MM.1S (cell line): ENCODE results near the gene SOWAHB.

ENCODE experiments used
- DNase-seq: peaks from one replicate; pipeline ENCODE4 v3.0.0-alpha.2; 2015
- H2AFZ ChIP-seq: fragments of 300-600 bp; sonication (generic); 2 replicates; pipeline ENCODE4 v1.6.0; 2016; ENCODE audit warnings: antibody characterized with exemption, low read length
- H3F3A ChIP-seq: fragments of 300-600 bp; sonication (generic); 2 replicates; pipeline ENCODE4 v1.6.1; 2016; ENCODE audit warnings: mild to moderate bottlenecking, antibody characterized with exemption, low read length, moderate library complexity, mixed read lengths; ENCODE audit not compliant: insufficient read depth
- H3K27ac ChIP-seq: fragments of 300-600 bp; sonication (generic); 2 replicates; pipeline ENCODE4 v1.5.1; 2016; ENCODE audit warnings: mild to moderate bottlenecking, low read length
- H3K27me3 ChIP-seq: fragments of 300-600 bp; sonication (generic); replicated peaks from 2 replicates; pipeline ENCODE4 v1.6.0; 2016; ENCODE audit warnings: low read length; ENCODE audit not compliant: insufficient read depth
- H3K36me3 ChIP-seq: fragments of 300-600 bp; sonication (generic); replicated peaks from 2 replicates; pipeline ENCODE4 v1.6.1; 2016; ENCODE audit warnings: mild to moderate bottlenecking, low read length, mixed read lengths; ENCODE audit not compliant: insufficient read depth
- H3K4me1 ChIP-seq: fragments of 300-600 bp; sonication (generic); 2 replicates; pipeline ENCODE4 v1.6.1; 2016; ENCODE audit warnings: low read length, mixed read lengths
- H3K4me2 ChIP-seq: fragments of 300-600 bp; sonication (generic); 2 replicates; pipeline ENCODE4 v1.6.0; 2016; ENCODE audit warnings: low read depth, low read length
- H3K4me3 ChIP-seq: fragments of 300-600 bp; sonication (generic); 2 replicates; pipeline ENCODE4 v1.5.1; 2016; ENCODE audit warnings: low read length, mixed read lengths
- H3K79me2 ChIP-seq: fragments of 300-600 bp; sonication (generic); 2 replicates; pipeline ENCODE4 v1.6.1; 2016; ENCODE audit warnings: mixed run types, low read length, mixed read lengths
- H3K9ac ChIP-seq: fragments of 300-600 bp; sonication (generic); 2 replicates; pipeline ENCODE4 v1.6.1; 2016; ENCODE audit warnings: low read length, mixed read lengths
- H3K9me2 ChIP-seq: fragments of 300-600 bp; sonication (generic); replicated peaks from 2 replicates; pipeline ENCODE4 v1.6.1; 2016; ENCODE audit warnings: mild to moderate bottlenecking, low read length, mixed read lengths; ENCODE audit not compliant: insufficient read depth
- H3K9me3 ChIP-seq: fragments of 300-600 bp; sonication (generic); replicated peaks from 2 replicates; pipeline ENCODE4 v1.6.1; 2016; ENCODE audit warnings: mild to moderate bottlenecking, low read length, mixed read lengths; ENCODE audit not compliant: insufficient read depth
- H4K20me1 ChIP-seq: fragments of 300-600 bp; sonication (generic); 2 replicates; pipeline ENCODE4 v1.6.1; 2016; ENCODE audit warnings: mild to moderate bottlenecking, low read length, moderate library complexity, mixed read lengths; ENCODE audit not compliant: insufficient read depth
- EZH2 ChIP-seq: fragments of 300-600 bp; sonication (generic); optimal IDR thresholded peaks from 2 replicates; pipeline ENCODE3; 2017; ENCODE audit warnings: low read depth, mild to moderate bottlenecking, antibody characterized with exemption, low read length, mixed read lengths
- EZH2phosphoT487 ChIP-seq: fragments of 300-600 bp; sonication (generic); IDR thresholded peaks from 2 replicates; pipeline ENCODE4 v1.6.1; 2018; ENCODE audit warnings: antibody characterized with exemption, low read length
- TF ChIP-seq, protein P1 (sequence below): fragments of 300-600 bp; sonication (generic); IDR thresholded peaks from 2 replicates; pipeline ENCODE4 v1.5.1; 2016; ENCODE audit warnings: antibody characterized with exemption, low read length, mixed read lengths

The SOWAHB gene

DNA sequence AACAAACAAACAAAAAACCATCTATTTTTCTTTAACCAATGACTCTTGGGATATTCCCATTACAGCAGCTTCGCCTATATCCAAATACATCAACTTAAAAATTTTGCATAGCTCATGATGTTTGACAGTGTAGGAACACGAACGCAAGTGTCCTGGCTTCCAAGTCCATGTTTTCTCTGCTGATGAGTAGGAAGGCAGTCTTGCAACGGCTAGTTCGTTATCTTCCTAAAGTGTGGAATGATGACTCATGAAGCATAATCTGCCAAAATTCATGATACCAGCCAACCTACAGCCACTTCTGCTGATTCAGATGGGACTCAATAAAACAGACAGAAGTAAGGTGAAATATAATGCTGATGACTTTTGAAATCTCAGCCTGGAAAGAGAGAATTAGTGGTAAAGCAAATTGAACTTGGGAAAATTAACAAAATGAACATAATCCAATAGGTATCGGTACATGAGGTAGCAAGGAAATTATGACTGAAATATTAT lies 45.2 kb upstream of the SOWAHB start:
- no peak overlapping the region for H3K4me3 ChIP-seq
- no peaks in the 10 kb centered on the region for H4K20me1 ChIP-seq
- H3K27me3 ChIP-seq: no peaks in the 10 kb centered on the region
- H3K4me1 ChIP-seq: no peaks in the 10 kb centered on the region
- no peaks in the 10 kb centered on the region for H3F3A ChIP-seq
- no peak for TF ChIP-seq EZH2phosphoT487
- H3K36me3 ChIP-seq: no peaks in the 10 kb centered on the region
- H3K4me2 ChIP-seq: no peak overlapping the region
- H2AFZ ChIP-seq: no peak overlapping the region
- H3K27ac ChIP-seq: no peak overlapping the region
- H3K79me2 ChIP-seq: no peaks in the 10 kb centered on the region
- H3K9ac ChIP-seq: no peak overlapping the region
- H3K9me2 ChIP-seq: no peaks in the 10 kb centered on the region
- no peak for DNase-seq
- H3K9me3 ChIP-seq: no peaks in the 10 kb centered on the region

DNA sequence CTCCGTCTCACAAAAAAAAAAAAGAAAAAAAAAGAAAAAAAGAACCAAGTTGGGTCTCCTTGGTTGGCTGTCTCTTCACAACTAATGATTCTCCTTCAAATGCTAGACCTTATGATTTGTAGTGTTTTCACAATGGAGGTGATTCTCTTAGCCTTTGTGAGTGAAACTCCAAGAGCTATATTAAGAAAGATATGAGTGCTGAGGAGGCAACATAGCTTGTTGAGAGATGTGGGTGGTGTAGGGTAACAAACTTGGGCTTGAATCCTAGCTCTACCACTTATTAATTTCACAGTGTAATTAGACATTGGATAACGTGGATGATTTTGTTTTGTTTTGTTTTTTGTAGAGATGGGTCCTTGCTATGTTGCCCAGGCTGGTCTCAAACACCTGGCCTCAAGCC lies 41.2 kb upstream of the SOWAHB start:
- H3K9ac ChIP-seq: no peak overlapping the region
- H3K79me2 ChIP-seq: no peaks in the 10 kb centered on the region
- no peak for DNase-seq
- no peaks in the 10 kb centered on the region for H4K20me1 ChIP-seq
- H3K36me3 ChIP-seq: no peaks in the 10 kb centered on the region
- TF ChIP-seq EZH2phosphoT487 (no peak), EZH2 (no peak)
- TF ChIP-seq, protein P1, sequence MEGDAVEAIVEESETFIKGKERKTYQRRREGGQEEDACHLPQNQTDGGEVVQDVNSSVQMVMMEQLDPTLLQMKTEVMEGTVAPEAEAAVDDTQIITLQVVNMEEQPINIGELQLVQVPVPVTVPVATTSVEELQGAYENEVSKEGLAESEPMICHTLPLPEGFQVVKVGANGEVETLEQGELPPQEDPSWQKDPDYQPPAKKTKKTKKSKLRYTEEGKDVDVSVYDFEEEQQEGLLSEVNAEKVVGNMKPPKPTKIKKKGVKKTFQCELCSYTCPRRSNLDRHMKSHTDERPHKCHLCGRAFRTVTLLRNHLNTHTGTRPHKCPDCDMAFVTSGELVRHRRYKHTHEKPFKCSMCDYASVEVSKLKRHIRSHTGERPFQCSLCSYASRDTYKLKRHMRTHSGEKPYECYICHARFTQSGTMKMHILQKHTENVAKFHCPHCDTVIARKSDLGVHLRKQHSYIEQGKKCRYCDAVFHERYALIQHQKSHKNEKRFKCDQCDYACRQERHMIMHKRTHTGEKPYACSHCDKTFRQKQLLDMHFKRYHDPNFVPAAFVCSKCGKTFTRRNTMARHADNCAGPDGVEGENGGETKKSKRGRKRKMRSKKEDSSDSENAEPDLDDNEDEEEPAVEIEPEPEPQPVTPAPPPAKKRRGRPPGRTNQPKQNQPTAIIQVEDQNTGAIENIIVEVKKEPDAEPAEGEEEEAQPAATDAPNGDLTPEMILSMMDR: no peak
- no peak overlapping the region for H2AFZ ChIP-seq
- no peak overlapping the region for H3K4me2 ChIP-seq
- H3K27ac ChIP-seq: no peak overlapping the region
- H3K9me2 ChIP-seq: no peaks in the 10 kb centered on the region
- no peaks in the 10 kb centered on the region for H3K9me3 ChIP-seq
- H3F3A ChIP-seq: no peaks in the 10 kb centered on the region
- H3K4me3 ChIP-seq: no peak overlapping the region
- H3K4me1 ChIP-seq: no peaks in the 10 kb centered on the region
- H3K27me3 ChIP-seq: no peaks in the 10 kb centered on the region

DNA sequence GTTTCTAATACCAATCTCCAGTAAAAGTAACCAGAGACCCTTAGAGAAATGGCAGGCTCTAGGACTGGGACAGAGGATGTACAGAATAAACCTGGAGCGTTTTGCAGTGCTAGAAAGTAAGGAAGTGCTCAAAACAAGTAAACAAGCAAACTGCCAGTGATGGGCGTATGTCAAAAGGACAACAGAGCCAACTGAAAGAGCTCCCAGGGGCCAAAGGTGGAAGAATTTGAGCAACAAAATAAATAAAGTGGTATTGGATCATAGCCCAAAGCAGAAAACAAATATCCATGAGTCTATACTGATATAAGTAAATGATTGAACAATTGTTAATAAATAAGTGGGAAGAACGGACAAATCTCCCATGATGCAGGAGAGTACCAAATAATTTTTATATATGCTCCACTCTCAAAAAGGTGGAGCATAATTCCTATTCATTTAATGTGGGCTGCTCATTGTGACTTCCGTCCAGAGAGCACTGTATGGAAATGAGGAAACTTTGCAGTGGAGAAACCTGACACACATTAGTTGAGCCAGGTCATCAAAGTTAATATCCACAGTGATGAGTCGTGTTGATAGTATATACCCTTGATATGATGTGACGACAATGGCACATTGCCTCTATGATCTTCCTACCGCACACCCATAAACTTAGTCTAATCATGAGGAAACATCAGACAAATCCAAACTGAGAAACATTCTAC lies 33.8 kb upstream of the SOWAHB start:
- no peaks in the 10 kb centered on the region for H3K9me3 ChIP-seq
- H3K9me2 ChIP-seq: no peaks in the 10 kb centered on the region
- no peak overlapping the region for H2AFZ ChIP-seq
- H3K36me3 ChIP-seq: no peaks in the 10 kb centered on the region
- no peak for TF ChIP-seq EZH2
- no peak for TF ChIP-seq EZH2phosphoT487
- TF ChIP-seq, protein P1: no peak
- no peak overlapping the region for H3K9ac ChIP-seq
- H4K20me1 ChIP-seq: no peaks in the 10 kb centered on the region
- H3K27ac ChIP-seq: no peak overlapping the region
- H3K4me2 ChIP-seq: no peak overlapping the region
- H3K79me2 ChIP-seq: no peaks in the 10 kb centered on the region
- H3K4me1 ChIP-seq: no peaks in the 10 kb centered on the region
- no peak for DNase-seq
- H3K4me3 ChIP-seq: no peak overlapping the region
- no peaks in the 10 kb centered on the region for H3F3A ChIP-seq
- H3K27me3 ChIP-seq: no peaks in the 10 kb centered on the region

DNA sequence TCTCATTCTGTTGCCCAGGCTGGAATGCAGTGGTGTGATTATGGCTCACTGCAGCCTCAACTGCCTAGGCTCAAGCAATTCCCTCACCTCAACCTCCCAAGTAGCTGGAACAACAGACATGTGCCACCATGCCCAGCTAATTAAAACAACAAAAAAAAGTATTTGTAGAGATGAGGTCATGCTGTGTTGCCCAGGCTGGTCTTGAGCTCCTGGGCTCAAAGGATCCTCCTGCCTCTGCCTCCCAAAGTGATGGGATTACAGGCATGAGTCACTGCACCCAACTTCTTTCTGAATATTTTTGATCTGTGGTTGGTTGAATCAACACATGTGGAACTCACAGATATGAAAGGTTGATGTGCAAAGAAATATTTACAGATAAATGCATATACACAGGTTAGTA lies 33.1 kb upstream of the SOWAHB start:
- H3K4me1 ChIP-seq: no peaks in the 10 kb centered on the region
- TF ChIP-seq, protein P1: no peak
- TF ChIP-seq EZH2phosphoT487 (no peak), EZH2 (no peak)
- H3K27me3 ChIP-seq: no peaks in the 10 kb centered on the region
- H3K9me3 ChIP-seq: no peaks in the 10 kb centered on the region
- no peak overlapping the region for H3K4me2 ChIP-seq
- H3K36me3 ChIP-seq: no peaks in the 10 kb centered on the region
- no peak overlapping the region for H2AFZ ChIP-seq
- no peak for DNase-seq
- no peaks in the 10 kb centered on the region for H4K20me1 ChIP-seq
- no peak overlapping the region for H3K4me3 ChIP-seq
- H3K9me2 ChIP-seq: no peaks in the 10 kb centered on the region
- no peak overlapping the region for H3K9ac ChIP-seq
- H3F3A ChIP-seq: no peaks in the 10 kb centered on the region
- no peaks in the 10 kb centered on the region for H3K79me2 ChIP-seq
- H3K27ac ChIP-seq: no peak overlapping the region
